ENCODE measurements around the gene FBLN2.

Gene FBLN2

DNA sequence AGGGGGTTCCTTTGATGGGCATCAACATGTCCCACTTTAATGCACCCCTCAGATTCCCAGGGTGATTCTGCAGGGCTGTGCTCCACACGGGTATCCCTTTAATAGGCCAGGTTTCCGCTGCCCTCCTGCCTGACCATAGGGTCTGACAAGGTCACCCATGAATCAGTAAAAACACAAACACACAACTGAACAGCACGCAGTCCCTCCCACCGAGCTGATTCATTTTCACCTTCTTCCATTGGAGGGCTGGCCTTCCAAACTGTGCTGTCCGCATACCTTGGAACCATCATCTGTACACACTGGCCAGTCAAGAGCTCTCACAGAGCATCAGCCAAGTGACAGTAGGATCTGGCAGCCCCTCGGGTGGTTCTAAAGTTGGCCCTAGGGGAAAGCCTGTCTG lies 93.7 kb downstream of the FBLN2 start:
- Histone ChIP-seq H3K4me3 (ENCODE audit: low read depth in 1 of 2, low read length in 2 of 2) (no peak overlapping the region), H4K20me1 (ENCODE audit: insufficient read depth, low read length) (no peaks in the 10 kb centered on the region), H3K36me3 (ENCODE audit: insufficient read depth, low read length) (no peaks in the 10 kb centered on the region), H3K27ac (ENCODE audit: low read length) (no peak overlapping the region), H3K9ac (ENCODE audit: low read depth, low read length) (no peak overlapping the region), H3K4me1 (ENCODE audit: insufficient read depth, low read length) (no peaks in the 10 kb centered on the region), H3K27me3 (ENCODE audit: insufficient read depth, low read length, poor library complexity) (peaks cover 5% of the 10 kb centered on the region), H3K79me2 (ENCODE audit: insufficient read depth, low read length) (no peaks in the 10 kb centered on the region), H3K9me3 (ENCODE audit: insufficient read depth, low read length, severe bottlenecking) (no peaks in the 10 kb centered on the region), H3K4me2 (ENCODE audit: insufficient read depth, low read length) (no peak overlapping the region), H2AFZ (ENCODE audit: low read depth, low read length) (no peak overlapping the region)
- DNase-seq (no peak), ATAC-seq (ENCODE audit: insufficient read depth, low read depth) (no peak)
- no peak for TF ChIP-seq EZH2 (IDR thresholded peaks at IDR 0.05; ENCODE audit: borderline replicate concordance, low read depth, low read length, severe bottlenecking)
- TF ChIP-seq, protein P1, sequence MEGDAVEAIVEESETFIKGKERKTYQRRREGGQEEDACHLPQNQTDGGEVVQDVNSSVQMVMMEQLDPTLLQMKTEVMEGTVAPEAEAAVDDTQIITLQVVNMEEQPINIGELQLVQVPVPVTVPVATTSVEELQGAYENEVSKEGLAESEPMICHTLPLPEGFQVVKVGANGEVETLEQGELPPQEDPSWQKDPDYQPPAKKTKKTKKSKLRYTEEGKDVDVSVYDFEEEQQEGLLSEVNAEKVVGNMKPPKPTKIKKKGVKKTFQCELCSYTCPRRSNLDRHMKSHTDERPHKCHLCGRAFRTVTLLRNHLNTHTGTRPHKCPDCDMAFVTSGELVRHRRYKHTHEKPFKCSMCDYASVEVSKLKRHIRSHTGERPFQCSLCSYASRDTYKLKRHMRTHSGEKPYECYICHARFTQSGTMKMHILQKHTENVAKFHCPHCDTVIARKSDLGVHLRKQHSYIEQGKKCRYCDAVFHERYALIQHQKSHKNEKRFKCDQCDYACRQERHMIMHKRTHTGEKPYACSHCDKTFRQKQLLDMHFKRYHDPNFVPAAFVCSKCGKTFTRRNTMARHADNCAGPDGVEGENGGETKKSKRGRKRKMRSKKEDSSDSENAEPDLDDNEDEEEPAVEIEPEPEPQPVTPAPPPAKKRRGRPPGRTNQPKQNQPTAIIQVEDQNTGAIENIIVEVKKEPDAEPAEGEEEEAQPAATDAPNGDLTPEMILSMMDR (IDR thresholded peaks at IDR 0.05; ENCODE audit: borderline replicate concordance, extremely low read depth, low read length, poor library complexity, severe bottlenecking), result no peak

DNA sequence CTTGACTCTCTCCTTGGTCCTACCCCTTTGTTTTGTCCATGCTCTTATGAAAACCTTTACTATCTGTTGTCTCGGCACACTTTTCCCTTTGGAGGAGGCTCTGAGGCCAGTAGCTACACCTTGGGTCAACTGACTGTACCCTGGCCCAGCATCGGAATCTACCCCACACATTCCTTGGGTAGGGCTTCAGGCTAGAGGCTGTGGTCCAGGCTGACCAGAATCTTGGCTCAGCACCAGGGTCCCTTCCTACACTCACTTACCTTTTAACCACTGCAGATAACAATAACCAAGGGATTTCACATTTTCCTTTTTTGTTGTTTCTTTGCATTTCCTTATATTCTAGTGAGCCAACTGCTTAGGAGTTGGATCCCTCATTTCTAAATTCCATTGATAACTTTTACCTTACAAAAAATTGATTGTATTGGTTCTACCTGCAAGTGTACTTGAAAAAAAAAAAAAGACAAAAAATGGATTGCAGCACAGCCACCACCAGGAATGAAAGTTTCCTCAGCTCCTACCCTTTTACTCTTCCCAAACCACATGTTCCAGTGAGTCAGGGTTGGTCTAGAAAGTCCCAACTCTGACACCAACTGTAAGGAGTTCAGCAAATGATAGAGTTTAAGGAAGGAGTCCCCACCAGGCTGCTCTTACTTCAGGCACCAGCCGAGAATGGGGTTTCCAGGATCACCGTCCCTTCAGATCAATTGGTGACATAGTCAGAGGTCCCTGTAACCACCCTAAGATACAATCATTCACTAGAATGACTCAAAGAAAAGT lies 95.6 kb downstream of the FBLN2 start:
- peaks cover 9% of the 10 kb centered on the region for H3K27me3 ChIP-seq (ENCODE audit: insufficient read depth, low read length, poor library complexity)

DNA sequence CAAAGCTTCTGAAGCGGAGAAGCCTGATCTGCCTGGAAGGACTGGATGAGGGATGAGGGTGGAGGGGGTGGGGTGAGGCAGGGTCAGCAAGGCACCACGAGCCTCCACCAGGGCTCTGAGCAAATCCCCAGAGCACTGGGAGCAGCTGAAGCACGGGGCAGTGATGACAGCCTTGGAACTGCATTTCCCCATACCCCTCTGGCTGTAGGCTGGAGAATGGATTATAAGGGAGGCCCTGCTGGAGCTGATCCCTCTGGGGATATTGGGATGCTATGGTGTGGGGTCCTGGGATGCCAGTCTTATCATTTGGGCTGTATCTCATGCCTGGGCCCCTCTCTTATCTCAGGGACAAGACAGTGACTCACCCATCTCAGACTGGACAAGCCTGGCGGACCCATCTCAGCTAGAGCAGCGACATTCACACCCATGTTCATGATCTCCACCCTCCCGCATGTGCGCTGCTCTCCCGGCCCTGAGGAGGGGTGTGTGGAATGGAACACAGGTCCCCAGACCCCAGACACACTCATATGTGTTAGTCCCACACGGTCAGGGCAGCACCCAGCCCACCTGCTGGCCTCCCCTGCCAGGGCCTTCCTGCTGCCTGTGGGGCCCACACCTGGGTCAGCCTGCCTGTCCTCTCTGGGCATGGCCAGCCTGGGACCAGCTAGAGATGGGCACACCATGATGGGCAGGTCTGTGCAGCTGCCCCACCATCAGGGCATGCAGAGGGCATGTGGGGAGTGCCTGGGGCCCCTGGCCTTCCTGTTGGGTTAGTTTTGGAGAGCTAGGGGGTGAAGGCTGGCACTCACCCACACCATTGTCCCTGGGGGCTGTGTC lies 97.1 kb downstream of the FBLN2 start:
- Histone ChIP-seq H2AFZ (ENCODE audit: low read depth, low read length) (no peak overlapping the region), H3K9me3 (ENCODE audit: insufficient read depth, low read length, severe bottlenecking) (no peaks in the 10 kb centered on the region), H3K9ac (ENCODE audit: low read depth, low read length) (no peak overlapping the region), H3K4me1 (ENCODE audit: insufficient read depth, low read length) (peaks cover 9% of the 10 kb centered on the region), H3K79me2 (ENCODE audit: insufficient read depth, low read length) (no peaks in the 10 kb centered on the region), H4K20me1 (ENCODE audit: insufficient read depth, low read length) (0 out of 2 replicates have a peak, but pooled peaks cover 2% of the 10 kb centered on the region), H3K27ac (ENCODE audit: low read length) (no peak overlapping the region), H3K36me3 (ENCODE audit: insufficient read depth, low read length) (no peaks in the 10 kb centered on the region), H3K4me2 (ENCODE audit: insufficient read depth, low read length) (no peak overlapping the region), H3K4me3 (ENCODE audit: low read depth in 1 of 2, low read length in 2 of 2) (no peak overlapping the region), H3K27me3 (ENCODE audit: insufficient read depth, low read length, poor library complexity) (peaks cover 9% of the 10 kb centered on the region)
- DNase-seq (no peak), ATAC-seq (ENCODE audit: insufficient read depth, low read depth) (no peak)
- TF ChIP-seq, protein P1 (IDR thresholded peaks at IDR 0.05; ENCODE audit: borderline replicate concordance, extremely low read depth, low read length, poor library complexity, severe bottlenecking), result no peak
- no peak for TF ChIP-seq EZH2 (IDR thresholded peaks at IDR 0.05; ENCODE audit: borderline replicate concordance, low read depth, low read length, severe bottlenecking)

More for the DNA sequence above, 95.6 kb downstream of the FBLN2 start:
- Histone ChIP-seq H4K20me1 (ENCODE audit: insufficient read depth, low read length) (no peaks in the 10 kb centered on the region), H3K27ac (ENCODE audit: low read length) (no peak overlapping the region), H3K4me3 (ENCODE audit: low read depth in 1 of 2, low read length in 2 of 2) (no peak overlapping the region), H3K4me2 (ENCODE audit: insufficient read depth, low read length) (no peak overlapping the region), H3K9ac (ENCODE audit: low read depth, low read length) (no peak overlapping the region), H3K4me1 (ENCODE audit: insufficient read depth, low read length) (0 out of 2 replicates have a peak, but pooled peaks cover 3% of the 10 kb centered on the region), H3K36me3 (ENCODE audit: insufficient read depth, low read length) (no peaks in the 10 kb centered on the region), H3K9me3 (ENCODE audit: insufficient read depth, low read length, severe bottlenecking) (no peaks in the 10 kb centered on the region), H3K79me2 (ENCODE audit: insufficient read depth, low read length) (no peaks in the 10 kb centered on the region), H2AFZ (ENCODE audit: low read depth, low read length) (no peak overlapping the region)
- no peak for ATAC-seq (ENCODE audit: insufficient read depth, low read depth)
- no peak for DNase-seq
- TF ChIP-seq, protein P1 (IDR thresholded peaks at IDR 0.05; ENCODE audit: borderline replicate concordance, extremely low read depth, low read length, poor library complexity, severe bottlenecking), result no peak
- TF ChIP-seq EZH2 (IDR thresholded peaks at IDR 0.05; ENCODE audit: borderline replicate concordance, low read depth, low read length, severe bottlenecking), result no peak
